GM12878 (cell line): ENCODE data around the gene BCHE. TPM values are rescaled to one million over a fixed set of nuclear protein-coding genes. Genes with fewer than 3 reads are reported as not detected.

Experiments
- ATF7 ChIP-seq: fragments of 450-650 bp; IDR thresholded peaks from 2 replicates; pipeline ENCODE4 v1.6.1; 2016; ENCODE audit warnings: low read depth, mild to moderate bottlenecking
- BCL3 ChIP-seq: IDR thresholded peaks from 2 replicates; pipeline ENCODE4 v1.6.1; 2011; ENCODE audit warnings: borderline replicate concordance, low read depth, mild to moderate bottlenecking, moderate library complexity, low read length; ENCODE audit not compliant: insufficient read depth, poor library complexity, severe bottlenecking
- CBX5 ChIP-seq: sonication (generic); IDR thresholded peaks from 2 replicates; pipeline ENCODE4 v1.6.1; 2016; ENCODE audit warnings: low read depth, moderate library complexity, mild to moderate bottlenecking, inconsistent platforms
- CHD2 ChIP-seq: IDR thresholded peaks from 2 replicates; pipeline ENCODE4 v1.6.1; 2011; ENCODE audit warnings: low read depth, low read length, improper control_type of control experiment, borderline replicate concordance
- CHD4 ChIP-seq: fragments of 200-600 bp; sonication (generic); IDR thresholded peaks from 2 replicates; pipeline ENCODE4 v1.6.1; 2016; ENCODE audit warnings: mild to moderate bottlenecking
- CREM ChIP-seq: IDR thresholded peaks from 2 replicates; pipeline ENCODE4 v1.6.1; 2014; ENCODE audit warnings: antibody characterized with exemption, low read depth
- MEF2B ChIP-seq: fragments of 450-650 bp; IDR thresholded peaks from 2 replicates; pipeline ENCODE4 v1.6.1; 2018; ENCODE audit warnings: mild to moderate bottlenecking, moderate library complexity; ENCODE audit not compliant: partially characterized antibody, poor library complexity, severe bottlenecking
- NFXL1 ChIP-seq: fragments of 450-650 bp; IDR thresholded peaks from 2 replicates; pipeline ENCODE4 v1.6.1; 2017; ENCODE audit warnings: antibody characterized with exemption, mild to moderate bottlenecking, borderline replicate concordance
- NFYB ChIP-seq: IDR thresholded peaks from 2 replicates; pipeline ENCODE4 v1.6.1; 2011; ENCODE audit warnings: low read depth, mild to moderate bottlenecking, low read length, improper control_type of control experiment, moderate library complexity; ENCODE audit not compliant: insufficient read depth
- NR2C1 ChIP-seq: fragments of 450-650 bp; IDR thresholded peaks from 2 replicates; pipeline ENCODE4 v1.6.1; 2017; ENCODE audit warnings: antibody characterized with exemption, mild to moderate bottlenecking, moderate library complexity
- NR2C2 ChIP-seq: IDR thresholded peaks from 2 replicates; pipeline ENCODE4 v1.6.1; 2011; ENCODE audit warnings: borderline replicate concordance, low read depth; ENCODE audit not compliant: control insufficient read depth, insufficient read length
- NR2F1 ChIP-seq: fragments of 450-650 bp; conservative IDR thresholded peaks from 2 replicates; pipeline ENCODE4 v1.6.1; 2017; ENCODE audit warnings: mild to moderate bottlenecking
- SIX5 ChIP-seq: IDR thresholded peaks from 2 replicates; pipeline ENCODE4 v1.6.1; 2011; ENCODE audit warnings: mild to moderate bottlenecking, low read depth, low read length, moderate library complexity; ENCODE audit not compliant: severe bottlenecking
- SKIL ChIP-seq: fragments of 450-650 bp; IDR thresholded peaks from 2 replicates; pipeline ENCODE4 v1.6.1; 2017; ENCODE audit warnings: mild to moderate bottlenecking, low read depth, inconsistent platforms; ENCODE audit not compliant: poor library complexity, severe bottlenecking
- SMAD1 ChIP-seq: fragments of 450-650 bp; IDR thresholded peaks from 2 replicates; pipeline ENCODE4 v1.6.1; 2018; ENCODE audit warnings: mild to moderate bottlenecking, low read depth; ENCODE audit not compliant: partially characterized antibody
- SP1 ChIP-seq: IDR thresholded peaks from one replicate; pipeline ENCODE4 v1.6.1; 2011; ENCODE audit warnings: low read depth, low read length
- STAT3 ChIP-seq: IDR thresholded peaks from 2 replicates; pipeline ENCODE4 v1.6.1; 2011; ENCODE audit warnings: low read depth, low read length, improper control_type of control experiment
- SUPT20H ChIP-seq: IDR thresholded peaks from 2 replicates; pipeline ENCODE4 v1.6.1; 2011; ENCODE audit warnings: low read depth, mild to moderate bottlenecking, low read length, moderate library complexity, borderline replicate concordance; ENCODE audit not compliant: control insufficient read depth
- TAF1 ChIP-seq: IDR thresholded peaks from 2 replicates; pipeline ENCODE4 v1.6.1; 2011; ENCODE audit warnings: mild to moderate bottlenecking, low read depth, low read length, borderline replicate concordance
- ZNF207 ChIP-seq: fragments of 450-650 bp; IDR thresholded peaks from 2 replicates; pipeline ENCODE4 v1.6.1; 2014; ENCODE audit warnings: antibody characterized with exemption, mild to moderate bottlenecking, borderline replicate concordance
- ZNF24 ChIP-seq: fragments of 450-650 bp; IDR thresholded peaks from 2 replicates; pipeline ENCODE4 v1.6.1; 2017; ENCODE audit warnings: antibody characterized with exemption, mild to moderate bottlenecking
- ZNF687 ChIP-seq: fragments of 450-650 bp; IDR thresholded peaks from 2 replicates; pipeline ENCODE4 v1.6.1; 2017; ENCODE audit warnings: mild to moderate bottlenecking, moderate library complexity
- polyA plus RNA-seq, 11 experiments: library from polyadenylated mRNA; depleted of rRNA in 4 of 11; unstranded in 6 of 11; stranded (reverse) in 5 of 11; fragments of >200 nt; fragmentation: Nextera tagmentation in 4 of 11; fragmentation: Illumina TruSeq in 1 of 11; extraction: Ambion mirVana in 4 of 11; extraction: Trizol in 1 of 11; gene quantifications; 1 replicate in 1 of 11; 2 replicates in 10 of 11; pipeline versions ENCODE4 v1.2.1 to v1.2.3, GENCODE V29; 2011 to 2016; ENCODE audit warnings: inconsistent platforms in 2 of 11, missing spikeins in 2 of 11, low read depth in 1 of 11
- total RNA-seq, 4 experiments: library from RNA; depleted of rRNA in 3 of 4; stranded (reverse); fragments of >200 nt in 3 of 4; fragmentation: Illumina TruSeq in 1 of 4; extraction: Trizol in 1 of 4; gene quantifications; 2 replicates each; pipeline versions ENCODE4 v1.2.1 to v1.2.3, GENCODE V29; 2013 to 2021

Gene BCHE
- total and polyA plus RNA-seq, 10 of the 15 experiments (the other 5 are each of a cell fraction or from before 2014, with no cell fraction given), result 16.8 to 233 (median 29.3) TPM

GRCh38 chr3:165837058-165837525 is at the start of gene BCHE (continued):
- TF ChIP-seq SKIL (peak; percentile 35), CHD4 (no peak), SP1 (no peak), CBX5 (no peak), SUPT20H (no peak), ZNF207 (no peak), CREM (no peak), ZNF24 (peak; percentile 64; the same call in 1 of the 2 replicates), NFXL1 (no peak), BCL3 (no peak), SIX5 (no peak), STAT3 (no peak), ATF7 (peak; percentile 21; the same call in 1 of the 2 replicates), SMAD1 (no peak), NR2F1 (no peak), MEF2B (no peak), ZNF687 (peak; percentile 36; the same call in 1 of the 2 replicates), TAF1 (no peak), NR2C2 (no peak), NFYB (no peak), NR2C1 (no peak), CHD2 (peak; percentile 89)
